IPS-18c (cell line): ENCODE results near the gene PSPH.
A peak's percentile ranks its signal among the peaks of the same experiment; 100 is the strongest.
"Not testable (repeated sequence)": the region's sequence is repeated elsewhere in the genome, so short reads cannot be mapped to it uniquely, and the experiment has no call there.

Source experiments
- H3K4me3 ChIP-seq: 2 replicates; pipeline ENCODE4 v1.7.0; 2013; ENCODE audit warnings: low read depth, mild to moderate bottlenecking, low read length, moderate library complexity; ENCODE audit not compliant: insufficient read depth
- H3K9me3 ChIP-seq: one replicate; pipeline ENCODE4 v1.6.1; 2013; ENCODE audit warnings: mild to moderate bottlenecking, low read length, moderate library complexity; ENCODE audit not compliant: control insufficient read depth, insufficient read depth

The PSPH gene

DNA sequence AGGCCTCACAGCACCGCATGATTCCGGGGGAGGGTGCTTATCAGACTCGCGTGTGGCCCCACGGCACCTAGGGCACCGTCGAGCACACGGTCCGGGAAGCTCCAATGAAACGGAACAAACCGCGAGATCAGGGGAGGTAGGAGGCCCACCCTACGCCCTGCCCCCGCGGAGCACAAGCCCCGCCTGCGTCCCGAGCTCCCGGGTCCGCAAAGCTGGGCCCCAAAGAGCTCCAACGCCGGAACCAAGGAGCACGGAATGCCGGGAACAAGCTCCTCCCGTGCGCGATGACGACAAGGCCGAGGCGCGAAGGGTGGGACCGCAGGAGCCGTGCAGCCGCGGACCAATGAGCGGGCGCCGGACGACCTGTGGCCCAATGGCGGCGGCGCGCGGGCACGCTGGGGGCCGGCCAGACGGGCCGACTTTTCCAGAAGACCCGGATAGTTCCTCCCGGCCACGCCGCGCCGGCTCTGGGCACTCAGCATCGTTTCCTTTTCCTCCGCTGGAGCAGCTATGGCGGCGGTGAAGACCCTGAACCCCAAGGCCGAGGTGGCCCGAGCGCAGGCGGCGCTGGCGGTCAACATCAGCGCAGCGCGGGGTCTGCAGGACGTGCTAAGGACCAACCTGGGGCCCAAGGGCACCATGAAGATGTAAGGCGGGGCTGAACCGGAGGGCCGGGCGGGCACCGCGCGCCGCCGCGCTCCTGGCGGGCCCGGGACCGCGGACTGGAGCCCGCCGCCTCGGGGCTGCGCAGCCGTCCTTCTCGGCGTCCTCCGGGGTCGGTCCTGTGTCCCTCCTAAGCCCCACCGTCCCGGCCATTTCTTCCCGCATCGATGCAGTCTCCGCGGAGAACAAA, at the start of gene PSPH, which contains the start of gene CCT6A:
Gene PSPH (minus strand): TSS at position 106 of the 853 bp plus-strand sequence. CDS start 30,232 bp downstream, outside the sequence.
Gene CCT6A (plus strand): TSS at position 427 of the 853 bp plus-strand sequence. CDS start 84 bp downstream, at position 511.
- Histone ChIP-seq H3K4me3 (peak within 1 kb of the TSS; percentile 82), H3K9me3 (no peaks in the 10 kb centered on the region)

DNA sequence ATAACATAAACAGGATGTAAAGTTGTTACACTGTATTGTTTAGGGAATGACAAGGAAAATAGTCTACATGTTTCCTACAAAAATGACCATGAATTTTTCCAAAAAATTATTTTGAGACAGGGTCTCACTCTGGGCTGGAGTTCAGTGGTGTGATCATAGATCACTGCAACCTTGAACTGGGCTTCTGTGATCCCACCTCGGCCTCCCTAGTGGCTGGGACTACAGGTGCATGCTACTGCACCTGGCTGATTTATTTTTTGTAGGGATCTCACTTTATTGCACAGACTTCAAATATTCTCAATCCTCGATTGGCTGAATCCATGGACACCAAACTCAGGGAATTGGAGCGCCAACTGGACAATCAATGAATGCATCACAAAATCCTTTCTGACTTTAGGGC, 48.4 kb upstream of the PSPH start:
- H3K9me3 ChIP-seq: no peaks in the 10 kb centered on the region
- no peak overlapping the region for H3K4me3 ChIP-seq

DNA sequence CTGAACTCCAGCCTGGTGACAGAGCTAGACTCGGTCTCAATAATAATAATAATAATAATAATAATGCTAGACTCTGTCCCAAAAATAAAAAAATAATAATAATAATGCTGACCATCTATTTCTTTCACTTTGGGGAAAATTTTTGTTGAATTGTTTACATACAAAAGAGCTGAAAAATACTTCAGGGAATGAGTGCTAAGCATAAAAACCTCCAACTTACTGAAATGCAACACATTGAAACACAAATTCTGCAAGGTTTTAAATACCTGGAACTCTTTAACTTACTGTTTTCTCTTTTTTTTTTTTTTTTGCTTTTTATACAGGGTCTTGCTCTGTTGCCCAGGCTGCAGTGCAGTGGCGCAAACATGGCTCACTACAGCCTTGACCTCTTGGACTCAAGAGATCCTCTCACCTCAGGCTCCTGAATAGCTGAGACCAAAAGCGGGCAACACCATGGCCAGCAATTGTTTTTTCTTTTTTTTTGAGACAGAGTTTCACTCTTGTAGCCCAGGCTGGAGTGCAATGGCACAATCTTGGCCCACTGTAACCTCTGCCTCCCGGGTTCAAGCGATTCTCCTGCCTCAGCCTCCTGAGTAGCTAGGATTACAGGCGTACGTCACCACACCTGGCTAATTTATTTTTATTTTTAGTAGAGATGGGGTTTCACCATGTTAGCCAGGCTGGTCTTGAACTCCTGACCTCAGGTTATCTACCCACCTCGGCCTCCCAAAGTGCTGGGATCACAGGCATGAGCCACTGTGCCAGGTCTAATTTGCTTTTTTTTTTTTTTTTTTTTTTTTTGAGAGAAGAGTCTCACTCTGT, 47.2 kb upstream of the PSPH start:
- not testable (repeated sequence) for H3K9me3 ChIP-seq, H3K4me3 ChIP-seq

DNA sequence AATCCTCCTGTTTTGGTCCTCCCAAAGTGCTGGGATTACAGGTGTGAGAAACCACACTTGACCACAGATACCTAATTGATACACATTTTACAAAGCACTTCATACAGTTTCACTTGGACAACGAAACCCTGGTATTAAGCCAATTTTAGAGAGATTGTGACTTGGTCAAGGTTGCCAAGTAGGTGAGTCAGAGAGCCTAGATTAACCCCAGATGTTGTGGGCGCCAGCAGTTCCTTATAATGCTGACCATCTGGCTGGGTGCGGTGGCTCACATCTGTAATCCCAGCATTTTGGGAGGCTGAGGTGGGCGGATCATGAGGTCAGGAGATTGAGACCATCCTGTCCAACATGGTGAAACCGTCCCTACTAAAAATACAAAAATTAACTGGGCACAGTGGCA, 46.5 kb upstream of the PSPH start:
- H3K4me3 ChIP-seq: no peak overlapping the region
- no peaks in the 10 kb centered on the region for H3K9me3 ChIP-seq

DNA sequence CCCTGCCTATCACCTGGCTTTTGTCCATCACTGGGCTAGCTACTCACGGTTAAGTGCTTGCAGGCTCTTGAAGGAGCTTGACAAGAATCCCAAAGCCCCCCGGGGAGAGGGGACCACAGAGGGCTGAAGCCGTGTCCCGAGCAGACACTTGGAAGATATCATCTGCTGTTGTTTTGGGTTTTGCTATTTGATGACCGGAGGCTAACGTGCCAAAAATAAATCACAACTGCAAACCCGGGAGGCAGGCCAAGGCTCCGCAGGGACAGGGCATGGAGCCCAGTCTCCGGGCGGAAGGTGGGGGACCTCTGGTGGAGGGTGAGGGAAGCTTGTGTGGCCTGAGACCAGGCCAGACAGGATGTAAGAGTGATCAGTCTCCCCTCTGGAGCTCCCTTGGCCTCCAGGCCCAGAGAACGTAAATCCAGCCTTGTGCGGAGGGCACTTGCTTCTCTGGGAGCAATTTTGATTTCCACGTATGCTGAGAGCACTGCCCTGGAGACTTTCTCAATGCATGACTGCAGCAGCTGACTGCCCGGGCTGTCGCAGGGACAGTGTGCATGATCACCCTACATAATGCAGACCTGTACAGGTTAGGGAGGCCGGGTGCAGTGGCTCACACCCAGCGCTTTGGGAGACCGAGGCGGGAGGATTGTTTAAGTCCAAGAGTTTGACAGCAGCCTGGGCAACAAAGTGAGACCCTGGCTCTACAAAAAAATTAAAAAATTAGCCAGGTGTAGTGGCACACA, 41.7 kb upstream of the PSPH start, which contains the start of gene PHKG1:
Gene PHKG1 (minus strand): TSS at position 164 of the 743 bp plus-strand sequence. CDS start 4,011 bp downstream, outside the sequence.
- Histone ChIP-seq H3K9me3 (no peaks in the 10 kb centered on the region), H3K4me3 (no peak within 1 kb of the TSS)

DNA sequence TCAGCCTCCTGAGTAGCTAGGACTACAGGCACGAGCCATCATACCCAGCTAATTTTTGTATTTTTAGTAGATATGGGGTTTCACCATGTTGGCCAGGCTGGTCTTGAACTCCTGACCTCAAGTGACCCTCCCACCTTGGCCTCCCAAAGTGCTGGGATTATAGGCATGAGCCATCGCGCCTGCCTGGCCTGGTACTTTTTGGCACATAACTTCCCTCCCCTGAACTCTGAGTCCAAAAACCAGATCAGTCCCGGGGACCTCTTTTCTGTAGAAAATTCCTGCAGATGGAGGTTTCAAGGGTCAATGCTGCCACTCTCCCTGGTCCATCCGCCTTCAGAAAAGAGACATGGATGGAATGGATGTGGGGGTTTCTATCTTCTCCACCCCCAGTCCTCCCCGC, 41.1 kb upstream of the PSPH start:
- H3K4me3 ChIP-seq, H3K9me3 ChIP-seq: not testable (repeated sequence)

DNA sequence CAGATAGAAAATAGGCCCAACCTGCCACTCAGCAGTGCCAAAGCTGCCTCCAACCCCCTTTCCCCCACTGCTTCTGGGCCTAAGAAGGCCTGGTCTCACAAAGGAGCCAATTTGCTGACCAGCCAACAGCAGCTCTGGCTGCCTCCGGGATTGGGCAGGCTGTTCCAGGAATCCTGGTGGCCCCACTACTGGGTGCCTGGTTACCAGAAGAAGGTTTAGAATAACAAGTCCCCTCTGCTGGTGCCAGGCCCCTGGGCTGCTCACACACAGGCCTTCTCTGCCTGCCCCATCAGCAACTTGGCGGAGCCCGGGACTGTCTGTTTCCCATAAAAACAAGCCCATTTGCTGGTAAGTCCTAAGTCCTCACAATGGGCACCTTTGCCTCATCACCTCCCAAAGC, 40.3 kb upstream of the PSPH start:
- H3K4me3 ChIP-seq: no peak overlapping the region
- no peaks in the 10 kb centered on the region for H3K9me3 ChIP-seq

DNA sequence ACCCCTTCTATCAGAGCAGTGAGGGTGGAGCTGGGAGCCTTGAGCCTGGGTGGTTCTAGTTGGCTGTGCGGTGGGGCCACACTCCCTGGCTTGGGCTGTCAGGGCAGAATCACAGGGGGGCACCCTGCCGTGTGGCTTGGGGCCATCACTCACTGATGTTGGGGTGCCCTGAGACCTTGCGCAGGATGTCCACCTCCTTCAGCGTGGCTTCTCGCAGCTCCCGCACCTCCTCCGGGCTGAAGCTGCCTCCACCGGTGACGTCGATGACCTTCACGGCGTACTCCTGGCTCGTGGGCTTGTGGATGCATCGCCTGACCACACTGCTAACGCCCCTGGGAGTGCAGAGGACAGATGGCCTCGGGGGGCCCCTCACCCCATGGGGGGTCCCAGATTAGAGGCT, 36.2 kb upstream of the PSPH start:
- Histone ChIP-seq H3K4me3 (no peak overlapping the region), H3K9me3 (no peaks in the 10 kb centered on the region)

DNA sequence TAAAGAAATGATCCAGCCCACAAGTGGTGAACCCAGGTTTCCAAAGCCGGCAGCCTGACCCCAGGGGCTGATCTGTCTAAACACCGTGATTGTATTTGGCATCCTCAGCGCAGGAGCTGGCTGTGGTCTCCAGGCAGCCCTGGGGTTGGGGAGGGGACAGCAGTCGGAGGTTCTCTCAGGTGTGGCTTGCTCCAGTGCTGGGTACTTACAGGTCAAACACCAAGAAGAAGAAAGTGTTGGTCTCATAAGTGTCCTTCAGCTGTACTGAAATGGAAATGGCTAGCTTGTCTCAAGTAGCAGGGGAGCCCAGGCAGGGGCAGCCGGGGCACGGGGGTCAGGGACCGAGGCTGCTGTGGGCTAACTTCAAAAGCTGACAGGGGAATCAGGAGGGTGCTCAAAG, 35.5 kb upstream of the PSPH start:
- Histone ChIP-seq H3K4me3 (no peak overlapping the region), H3K9me3 (no peaks in the 10 kb centered on the region)

DNA sequence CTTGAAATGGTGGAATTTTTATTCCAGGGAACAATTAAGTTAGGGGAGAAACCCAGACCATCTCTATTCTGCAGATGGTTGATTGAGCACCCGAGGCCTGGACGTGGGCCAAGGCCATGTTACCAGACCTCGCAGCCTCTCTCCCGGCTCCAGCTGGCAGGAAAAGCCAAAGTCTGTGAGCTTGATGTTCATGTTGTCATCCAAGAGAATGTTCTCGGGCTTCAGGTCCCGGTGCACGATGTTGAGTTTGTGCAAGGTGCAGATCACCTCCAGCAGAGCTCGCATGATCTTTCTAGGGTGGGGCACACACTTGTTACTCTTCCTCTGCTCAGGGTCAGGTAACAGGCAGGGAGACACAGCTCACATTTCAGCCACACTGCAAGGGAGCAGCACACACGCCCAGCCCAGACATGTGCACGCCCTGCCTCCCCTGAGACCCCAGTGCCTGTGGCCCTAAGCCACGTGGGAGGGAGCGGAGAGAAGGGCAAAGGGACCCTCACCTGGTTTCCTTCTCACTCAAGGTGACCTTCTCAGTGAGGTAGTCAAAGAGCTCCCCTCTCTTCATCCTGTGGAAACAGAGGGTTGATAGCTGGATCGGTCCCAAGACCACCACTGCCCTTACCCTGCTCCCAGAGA, 32.0 kb upstream of the PSPH start:
- H3K9me3 ChIP-seq: no peaks in the 10 kb centered on the region
- no peak overlapping the region for H3K4me3 ChIP-seq

DNA sequence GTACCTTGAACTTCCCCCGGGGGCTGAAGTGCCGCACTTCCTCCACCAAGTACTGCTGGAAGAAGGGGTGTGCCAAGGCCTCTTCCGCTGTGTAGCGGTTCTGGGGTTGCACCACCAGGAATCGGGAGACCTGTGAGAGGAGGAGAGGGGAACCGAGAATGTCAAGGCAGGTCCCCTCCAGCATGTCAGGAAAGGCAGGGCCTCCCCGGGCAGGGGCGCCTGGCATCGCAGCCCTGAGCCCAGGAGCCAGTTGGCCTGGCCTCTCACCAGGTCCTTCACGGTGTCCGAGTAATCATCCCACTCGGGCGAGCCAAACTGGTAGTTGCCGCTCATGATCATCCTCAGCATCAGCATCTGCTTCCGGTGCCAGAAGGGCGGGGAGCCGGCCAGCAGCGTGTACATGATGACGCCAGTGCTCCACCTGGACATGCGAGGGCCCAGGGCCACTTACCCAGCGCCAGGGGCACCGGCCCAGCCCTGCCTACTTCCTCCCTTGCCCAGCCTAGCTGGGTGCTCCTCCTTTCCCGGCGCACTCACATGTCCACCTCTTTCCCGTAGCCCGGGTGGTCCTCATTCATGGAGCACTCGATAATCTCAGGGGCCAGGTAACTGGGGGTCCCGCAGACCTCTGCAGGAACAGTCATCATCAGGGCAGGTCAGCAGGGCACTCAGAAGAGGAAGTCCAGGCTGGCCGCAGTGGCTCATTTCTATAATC, 30.5 kb upstream of the PSPH start:
- Histone ChIP-seq H3K4me3 (no peak overlapping the region), H3K9me3 (no peaks in the 10 kb centered on the region)

DNA sequence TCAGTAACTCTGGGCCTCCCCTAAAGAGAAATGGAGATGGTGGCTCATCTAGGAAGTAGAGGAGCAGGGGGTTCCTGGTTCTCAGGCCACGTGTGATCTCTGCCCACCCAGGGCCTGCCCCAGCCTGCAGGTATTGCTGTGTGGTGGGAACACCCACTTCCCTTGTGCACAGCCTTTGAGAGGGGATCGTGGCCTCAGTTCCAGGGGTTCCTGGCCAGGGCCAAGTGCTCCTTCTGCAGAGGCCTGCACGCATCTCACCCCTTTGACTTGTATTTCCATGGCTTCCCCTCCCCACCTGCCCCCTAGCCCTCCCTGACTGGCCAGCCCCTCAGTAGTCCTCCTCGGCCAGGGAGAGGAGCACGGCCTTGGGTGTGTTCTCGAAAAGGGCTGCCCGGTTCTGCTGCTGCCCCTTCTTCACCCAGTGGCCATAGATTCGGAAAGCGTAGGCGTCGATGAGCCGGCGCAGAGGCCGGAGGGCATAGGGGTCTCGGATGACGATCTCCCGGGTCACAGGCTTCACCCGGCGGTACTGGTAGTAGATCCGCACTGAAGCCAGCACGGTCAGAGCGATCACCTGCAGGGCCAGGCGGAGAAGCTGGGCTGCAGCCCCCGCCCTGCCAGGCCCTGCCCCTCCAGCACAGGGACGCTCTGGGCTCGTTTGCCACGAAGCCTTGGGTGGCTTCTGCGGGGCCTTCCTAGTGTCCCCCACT, 29.6 kb upstream of the PSPH start:
- H3K4me3 ChIP-seq, H3K9me3 ChIP-seq: not testable (repeated sequence)

DNA sequence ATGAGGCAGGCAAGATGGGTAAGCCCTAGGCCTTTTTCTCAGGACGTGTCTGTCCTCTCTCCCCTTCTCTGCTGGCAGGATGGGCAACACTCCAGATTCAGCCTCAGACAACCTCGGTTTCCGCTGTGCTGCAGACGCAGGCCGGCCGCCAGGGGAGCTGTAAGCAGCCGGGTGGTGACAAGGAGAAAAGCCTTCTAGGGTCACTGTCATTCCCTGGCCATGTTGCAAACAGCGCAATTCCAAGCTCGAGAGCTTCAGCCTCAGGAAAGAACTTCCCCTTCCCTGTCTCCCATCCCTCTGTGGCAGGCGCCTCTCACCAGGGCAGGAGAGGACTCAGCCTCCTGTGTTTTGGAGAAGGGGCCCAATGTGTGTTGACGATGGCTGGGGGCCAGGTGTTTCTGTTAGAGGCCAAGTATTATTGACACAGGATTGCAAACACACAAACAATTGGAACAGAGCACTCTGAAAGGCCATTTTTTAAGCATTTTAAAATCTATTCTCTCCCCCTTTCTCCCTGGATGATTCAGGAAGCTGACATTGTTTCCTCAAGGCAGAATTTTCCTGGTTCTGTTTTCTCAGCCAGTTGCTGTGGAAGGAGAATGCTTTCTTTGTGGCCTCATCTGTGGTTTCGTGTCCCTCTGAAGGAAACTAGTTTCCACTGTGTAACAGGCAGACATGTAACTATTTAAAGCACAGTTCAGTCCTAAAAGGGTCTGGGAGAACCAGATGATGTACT, 28.4 kb upstream of the PSPH start:
- Histone ChIP-seq H3K9me3 (no peaks in the 10 kb centered on the region), H3K4me3 (no peak overlapping the region)

DNA sequence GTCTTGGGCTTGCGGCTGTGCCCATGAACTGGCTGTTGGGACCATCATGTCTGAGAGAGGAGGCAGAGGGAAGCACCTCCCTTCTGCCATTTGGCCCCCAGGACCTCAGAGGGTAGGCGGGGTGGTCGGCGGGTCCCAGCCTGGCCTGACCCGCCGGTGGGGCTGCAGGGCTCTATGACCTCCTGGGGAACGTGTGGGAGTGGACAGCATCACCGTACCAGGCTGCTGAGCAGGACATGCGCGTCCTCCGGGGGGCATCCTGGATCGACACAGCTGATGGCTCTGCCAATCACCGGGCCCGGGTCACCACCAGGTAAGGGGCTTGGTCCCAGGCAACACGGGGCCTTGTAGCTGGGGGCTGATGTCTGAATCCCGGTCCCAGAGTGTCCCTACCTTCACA, 27.0 kb upstream of the PSPH start:
- H3K4me3 ChIP-seq: no peak overlapping the region
- H3K9me3 ChIP-seq: no peaks in the 10 kb centered on the region

DNA sequence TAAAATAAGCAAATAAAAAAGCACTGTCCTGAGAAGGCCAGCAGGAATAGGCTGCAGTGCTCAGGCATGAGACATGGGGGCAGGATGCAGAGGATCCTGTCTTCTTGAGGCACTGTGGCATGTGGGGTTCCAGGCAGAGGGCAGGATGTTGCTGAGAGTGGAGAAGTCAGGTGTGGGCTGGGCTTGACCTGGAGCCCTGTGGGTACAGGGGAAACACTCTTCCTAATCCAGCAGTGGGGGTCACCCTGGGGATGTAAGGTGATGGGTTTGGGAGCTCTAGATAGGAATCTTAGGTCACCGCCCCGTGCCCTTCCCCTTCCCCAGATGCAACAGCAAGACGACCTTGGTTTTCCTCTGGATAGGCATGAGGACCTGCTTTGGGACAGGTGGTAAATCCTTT, 26.4 kb upstream of the PSPH start:
- no peak overlapping the region for H3K4me3 ChIP-seq
- no peaks in the 10 kb centered on the region for H3K9me3 ChIP-seq
